GM12878 (cell line): ENCODE measurements around the gene ACYP1. TPM values are rescaled to one million over a fixed set of nuclear protein-coding genes. Genes with fewer than 3 reads are reported as not detected.

Experiments
- ATAC-seq: fragments of 200-7000 bp; cut with Tn5 transposase; 3 replicates; pipeline ENCODE4 v1.9.1; 2020; ENCODE audit warnings: mild to moderate bottlenecking, moderate library complexity
- BruUV-seq: library from RNA; stranded (reverse); fragments of 400-500 nt; replicated peaks from 2 replicates; lab custom pipeline; 2021; lab: Mats Ljungman, UMichigan
- CTCF ChIA-PET: fragments of 300-600 bp; sonication (Branson Sonifier 250); formaldehyde crosslinking; extraction: SDS; loops from one replicate; lab custom pipeline; 2021; ENCODE audit warnings: inconsistent platforms; lab: Yijun Ruan, JAX
- POLR2A ChIA-PET: fragments of 350-600 bp; formaldehyde crosslinking; extraction: SDS; loops from one replicate; lab custom pipeline; 2021; ENCODE audit warnings: inconsistent platforms; lab: Charles Lee
- RAD21 ChIA-PET: fragments of 300-600 bp; sonication (Branson Sonifier 250); formaldehyde crosslinking; loops from one replicate; lab custom pipeline; 2023; ENCODE audit warnings: antibody characterized with exemption; ENCODE audit not compliant: unreplicated experiment; lab: Charles Lee
- SMC1A ChIA-PET: fragments of 300-600 bp; sonication (Branson Sonifier 250); formaldehyde crosslinking; loops from one replicate; lab custom pipeline; 2023; ENCODE audit not compliant: unreplicated experiment, uncharacterized antibody; lab: Charles Lee
- DNase-seq: peaks from one replicate; pipeline ENCODE4 v3.0.0-alpha.2; 2011; ENCODE audit warnings: low read depth, low spot score
- FAIRE-seq: peaks from 3 replicates; lab custom pipeline; 2011; peaks lifted over from hg19 to GRCh38; lab: Jason Lieb, UNC
- H2AFZ ChIP-seq: 2 replicates; pipeline ENCODE4 v1.6.0; 2011; ENCODE audit warnings: low read depth, low read length, control low read depth; ENCODE audit not compliant: control insufficient read depth
- H3K27ac ChIP-seq: 2 replicates; pipeline ENCODE4 v1.5.1; 2011; ENCODE audit warnings: control low read depth; ENCODE audit not compliant: control insufficient read depth, insufficient read depth
- H3K27me3 ChIP-seq, 2 experiments: replicated peaks in 1 of 2; 2 replicates each; pipeline versions ENCODE4 v1.6.0 to v1.6.1; 2011; ENCODE audit warnings: low read length in 1 of 2; ENCODE audit not compliant: control insufficient read depth in 2 of 2, insufficient read depth in 2 of 2
- H3K36me3 ChIP-seq, 2 experiments: 2 replicates each; pipeline ENCODE4 v1.5.1; 2011; ENCODE audit warnings: low read length in 1 of 2; ENCODE audit not compliant: control insufficient read depth in 2 of 2, insufficient read depth in 2 of 2
- H3K4me1 ChIP-seq: 2 replicates; pipeline ENCODE4 v1.6.1; 2011; ENCODE audit warnings: mild to moderate bottlenecking, low read length, moderate library complexity, mixed read lengths; ENCODE audit not compliant: control insufficient read depth, insufficient read depth
- H3K4me2 ChIP-seq: 2 replicates; pipeline ENCODE4 v1.6.0; 2011; ENCODE audit warnings: control low read depth; ENCODE audit not compliant: control insufficient read depth, insufficient read depth
- H3K4me3 ChIP-seq: fragments of 200-600 bp; sonication (generic); 2 replicates; pipeline ENCODE4 v1.5.1; 2016
- H3K79me2 ChIP-seq: 2 replicates; pipeline ENCODE4 v1.6.0; 2011; ENCODE audit warnings: low read length; ENCODE audit not compliant: control insufficient read depth, insufficient read depth
- H3K9ac ChIP-seq: 2 replicates; pipeline ENCODE4 v1.8.0; 2011; ENCODE audit warnings: low read length, control low read depth, mixed read lengths; ENCODE audit not compliant: control insufficient read depth, insufficient read depth
- H3K9me3 ChIP-seq: replicated peaks from 3 replicates; pipeline ENCODE4 v1.5.1; 2011; ENCODE audit warnings: mild to moderate bottlenecking, low read length; ENCODE audit not compliant: control insufficient read depth, insufficient read depth
- H4K20me1 ChIP-seq: 2 replicates; pipeline ENCODE4 v1.6.0; 2011; ENCODE audit not compliant: control insufficient read depth, insufficient read depth
- ATF7 ChIP-seq: fragments of 450-650 bp; IDR thresholded peaks from 2 replicates; pipeline ENCODE4 v1.6.1; 2016; ENCODE audit warnings: low read depth, mild to moderate bottlenecking
- CHD2 ChIP-seq: IDR thresholded peaks from 2 replicates; pipeline ENCODE4 v1.6.1; 2011; ENCODE audit warnings: low read depth, low read length, improper control_type of control experiment, borderline replicate concordance
- CREM ChIP-seq: IDR thresholded peaks from 2 replicates; pipeline ENCODE4 v1.6.1; 2014; ENCODE audit warnings: antibody characterized with exemption, low read depth
- GATAD2B ChIP-seq: fragments of 450-650 bp; conservative IDR thresholded peaks from 2 replicates; pipeline ENCODE4 v1.6.1; 2017; ENCODE audit warnings: low read depth, mild to moderate bottlenecking, moderate library complexity
- RAD51 ChIP-seq: fragments of 450-650 bp; IDR thresholded peaks from 2 replicates; pipeline ENCODE4 v1.6.1; 2016; ENCODE audit warnings: moderate library complexity, mild to moderate bottlenecking, inconsistent platforms
- YBX1 ChIP-seq: fragments of 450-650 bp; IDR thresholded peaks from 2 replicates; pipeline ENCODE4 v1.6.1; 2016; ENCODE audit warnings: antibody characterized with exemption
- WGBS: methylation state at CpG from one replicate; pipeline ENCODE4 v1.1.6; 2016; ENCODE audit warnings: low lambda C conversion rate; ENCODE audit not compliant: insufficient replicate concordance, insufficient coverage; ENCODE audit errors: missing lambda C conversion rate; 5-methylcytosine and 5-hydroxymethylcytosine counted together
- in situ Hi-C: fragments of 300-500 bp; cut with MboI; formaldehyde crosslinking; loops from 9 replicates; pipeline ENCODE4 v1.14.3; 2018; ENCODE audit warnings: mixed read lengths
- intact Hi-C: fragments of 100-400 bp; cut with micrococcal nuclease; formaldehyde crosslinking; loops from one replicate; pipeline ENCODE4 v1.14.2; 2022; ENCODE audit not compliant: unreplicated experiment
- polyA plus RNA-seq, 11 experiments: library from polyadenylated mRNA; depleted of rRNA in 4 of 11; unstranded in 6 of 11; stranded (reverse) in 5 of 11; fragments of >200 nt; fragmentation: Nextera tagmentation in 4 of 11; fragmentation: Illumina TruSeq in 1 of 11; extraction: Ambion mirVana in 4 of 11; extraction: Trizol in 1 of 11; gene quantifications; 1 replicate in 1 of 11; 2 replicates in 10 of 11; pipeline versions ENCODE4 v1.2.1 to v1.2.3, GENCODE V29; 2011 to 2016; ENCODE audit warnings: inconsistent platforms in 2 of 11, missing spikeins in 2 of 11, low read depth in 1 of 11
- total RNA-seq, 4 experiments: library from RNA; depleted of rRNA in 3 of 4; stranded (reverse); fragments of >200 nt in 3 of 4; fragmentation: Illumina TruSeq in 1 of 4; extraction: Trizol in 1 of 4; gene quantifications; 2 replicates each; pipeline versions ENCODE4 v1.2.1 to v1.2.3, GENCODE V29; 2013 to 2021
- TF ChIP-seq, protein P1 (sequence below): fragments of 450-650 bp; formaldehyde crosslinking; IDR thresholded peaks from 2 replicates; pipeline ENCODE4 v1.4.0; 2020; ENCODE audit warnings: mild to moderate bottlenecking, moderate library complexity
- TF ChIP-seq, protein P2 (sequence below): fragments of 450-650 bp; IDR thresholded peaks from 2 replicates; pipeline ENCODE4 v1.6.1; 2017; ENCODE audit warnings: borderline replicate concordance
- TF ChIP-seq, protein P3 (sequence below): IDR thresholded peaks from 2 replicates; pipeline ENCODE4 v1.6.1; 2012; ENCODE audit warnings: mild to moderate bottlenecking, low read depth, low read length
- TF ChIP-seq, protein P4 (sequence below): IDR thresholded peaks from 2 replicates; pipeline ENCODE4 v1.6.1; 2012; ENCODE audit warnings: improper control_type of control experiment, low read depth, low read length; ENCODE audit not compliant: insufficient replicate concordance

The ACYP1 gene
- total and polyA plus RNA-seq, 10 of the 15 experiments (the other 5 are each of a cell fraction or from before 2014, with no cell fraction given): 18.2 to 52.6 (median 43.5) TPM

DNA sequence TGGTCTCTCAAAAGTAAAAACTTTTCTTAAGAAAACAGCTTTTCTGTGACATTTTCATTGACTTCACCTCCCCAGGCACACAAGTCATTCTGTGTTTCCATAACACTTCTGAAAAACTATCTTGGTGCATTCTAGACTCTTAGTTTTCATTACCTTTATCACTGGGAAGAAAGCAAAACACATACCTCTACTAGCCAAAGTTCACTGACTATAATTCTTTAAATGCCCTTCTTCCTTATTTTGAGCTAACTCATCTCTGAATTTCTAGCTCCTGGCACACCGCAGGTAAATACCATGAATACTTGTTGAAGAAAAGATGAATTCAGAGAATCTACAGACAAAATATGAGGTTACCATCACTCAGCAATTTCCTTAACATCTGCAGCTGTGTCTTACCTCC is 33.7 kb downstream of the ACYP1 start:
- no peak for FAIRE-seq
- intact Hi-C loops: no loop called here
- CTCF ChIA-PET: interaction anchor here (0.8 kb wide), 1 partner anchor 89 kb away, joined by 3 read pairs; no protein-coding TSS in a partner anchor
- TF ChIP-seq CREM: no peak
- TF ChIP-seq CHD2: no peak
- TF ChIP-seq YBX1: no peak
- TF ChIP-seq, protein P1, sequence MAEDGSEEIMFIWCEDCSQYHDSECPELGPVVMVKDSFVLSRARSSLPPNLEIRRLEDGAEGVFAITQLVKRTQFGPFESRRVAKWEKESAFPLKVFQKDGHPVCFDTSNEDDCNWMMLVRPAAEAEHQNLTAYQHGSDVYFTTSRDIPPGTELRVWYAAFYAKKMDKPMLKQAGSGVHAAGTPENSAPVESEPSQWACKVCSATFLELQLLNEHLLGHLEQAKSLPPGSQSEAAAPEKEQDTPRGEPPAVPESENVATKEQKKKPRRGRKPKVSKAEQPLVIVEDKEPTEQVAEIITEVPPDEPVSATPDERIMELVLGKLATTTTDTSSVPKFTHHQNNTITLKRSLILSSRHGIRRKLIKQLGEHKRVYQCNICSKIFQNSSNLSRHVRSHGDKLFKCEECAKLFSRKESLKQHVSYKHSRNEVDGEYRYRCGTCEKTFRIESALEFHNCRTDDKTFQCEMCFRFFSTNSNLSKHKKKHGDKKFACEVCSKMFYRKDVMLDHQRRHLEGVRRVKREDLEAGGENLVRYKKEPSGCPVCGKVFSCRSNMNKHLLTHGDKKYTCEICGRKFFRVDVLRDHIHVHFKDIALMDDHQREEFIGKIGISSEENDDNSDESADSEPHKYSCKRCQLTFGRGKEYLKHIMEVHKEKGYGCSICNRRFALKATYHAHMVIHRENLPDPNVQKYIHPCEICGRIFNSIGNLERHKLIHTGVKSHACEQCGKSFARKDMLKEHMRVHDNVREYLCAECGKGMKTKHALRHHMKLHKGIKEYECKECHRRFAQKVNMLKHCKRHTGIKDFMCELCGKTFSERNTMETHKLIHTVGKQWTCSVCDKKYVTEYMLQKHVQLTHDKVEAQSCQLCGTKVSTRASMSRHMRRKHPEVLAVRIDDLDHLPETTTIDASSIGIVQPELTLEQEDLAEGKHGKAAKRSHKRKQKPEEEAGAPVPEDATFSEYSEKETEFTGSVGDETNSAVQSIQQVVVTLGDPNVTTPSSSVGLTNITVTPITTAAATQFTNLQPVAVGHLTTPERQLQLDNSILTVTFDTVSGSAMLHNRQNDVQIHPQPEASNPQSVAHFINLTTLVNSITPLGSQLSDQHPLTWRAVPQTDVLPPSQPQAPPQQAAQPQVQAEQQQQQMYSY (CRISPR knock-in tag): no peak
- TF ChIP-seq, protein P2, sequence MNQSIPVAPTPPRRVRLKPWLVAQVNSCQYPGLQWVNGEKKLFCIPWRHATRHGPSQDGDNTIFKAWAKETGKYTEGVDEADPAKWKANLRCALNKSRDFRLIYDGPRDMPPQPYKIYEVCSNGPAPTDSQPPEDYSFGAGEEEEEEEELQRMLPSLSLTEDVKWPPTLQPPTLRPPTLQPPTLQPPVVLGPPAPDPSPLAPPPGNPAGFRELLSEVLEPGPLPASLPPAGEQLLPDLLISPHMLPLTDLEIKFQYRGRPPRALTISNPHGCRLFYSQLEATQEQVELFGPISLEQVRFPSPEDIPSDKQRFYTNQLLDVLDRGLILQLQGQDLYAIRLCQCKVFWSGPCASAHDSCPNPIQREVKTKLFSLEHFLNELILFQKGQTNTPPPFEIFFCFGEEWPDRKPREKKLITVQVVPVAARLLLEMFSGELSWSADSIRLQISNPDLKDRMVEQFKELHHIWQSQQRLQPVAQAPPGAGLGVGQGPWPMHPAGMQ: no peak
- TF ChIP-seq, protein P3, sequence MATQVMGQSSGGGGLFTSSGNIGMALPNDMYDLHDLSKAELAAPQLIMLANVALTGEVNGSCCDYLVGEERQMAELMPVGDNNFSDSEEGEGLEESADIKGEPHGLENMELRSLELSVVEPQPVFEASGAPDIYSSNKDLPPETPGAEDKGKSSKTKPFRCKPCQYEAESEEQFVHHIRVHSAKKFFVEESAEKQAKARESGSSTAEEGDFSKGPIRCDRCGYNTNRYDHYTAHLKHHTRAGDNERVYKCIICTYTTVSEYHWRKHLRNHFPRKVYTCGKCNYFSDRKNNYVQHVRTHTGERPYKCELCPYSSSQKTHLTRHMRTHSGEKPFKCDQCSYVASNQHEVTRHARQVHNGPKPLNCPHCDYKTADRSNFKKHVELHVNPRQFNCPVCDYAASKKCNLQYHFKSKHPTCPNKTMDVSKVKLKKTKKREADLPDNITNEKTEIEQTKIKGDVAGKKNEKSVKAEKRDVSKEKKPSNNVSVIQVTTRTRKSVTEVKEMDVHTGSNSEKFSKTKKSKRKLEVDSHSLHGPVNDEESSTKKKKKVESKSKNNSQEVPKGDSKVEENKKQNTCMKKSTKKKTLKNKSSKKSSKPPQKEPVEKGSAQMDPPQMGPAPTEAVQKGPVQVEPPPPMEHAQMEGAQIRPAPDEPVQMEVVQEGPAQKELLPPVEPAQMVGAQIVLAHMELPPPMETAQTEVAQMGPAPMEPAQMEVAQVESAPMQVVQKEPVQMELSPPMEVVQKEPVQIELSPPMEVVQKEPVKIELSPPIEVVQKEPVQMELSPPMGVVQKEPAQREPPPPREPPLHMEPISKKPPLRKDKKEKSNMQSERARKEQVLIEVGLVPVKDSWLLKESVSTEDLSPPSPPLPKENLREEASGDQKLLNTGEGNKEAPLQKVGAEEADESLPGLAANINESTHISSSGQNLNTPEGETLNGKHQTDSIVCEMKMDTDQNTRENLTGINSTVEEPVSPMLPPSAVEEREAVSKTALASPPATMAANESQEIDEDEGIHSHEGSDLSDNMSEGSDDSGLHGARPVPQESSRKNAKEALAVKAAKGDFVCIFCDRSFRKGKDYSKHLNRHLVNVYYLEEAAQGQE: no peak
- TF ChIP-seq RAD51: no peak
- TF ChIP-seq GATAD2B: no peak
- no peak for TF ChIP-seq ATF7
- TF ChIP-seq, protein P4, sequence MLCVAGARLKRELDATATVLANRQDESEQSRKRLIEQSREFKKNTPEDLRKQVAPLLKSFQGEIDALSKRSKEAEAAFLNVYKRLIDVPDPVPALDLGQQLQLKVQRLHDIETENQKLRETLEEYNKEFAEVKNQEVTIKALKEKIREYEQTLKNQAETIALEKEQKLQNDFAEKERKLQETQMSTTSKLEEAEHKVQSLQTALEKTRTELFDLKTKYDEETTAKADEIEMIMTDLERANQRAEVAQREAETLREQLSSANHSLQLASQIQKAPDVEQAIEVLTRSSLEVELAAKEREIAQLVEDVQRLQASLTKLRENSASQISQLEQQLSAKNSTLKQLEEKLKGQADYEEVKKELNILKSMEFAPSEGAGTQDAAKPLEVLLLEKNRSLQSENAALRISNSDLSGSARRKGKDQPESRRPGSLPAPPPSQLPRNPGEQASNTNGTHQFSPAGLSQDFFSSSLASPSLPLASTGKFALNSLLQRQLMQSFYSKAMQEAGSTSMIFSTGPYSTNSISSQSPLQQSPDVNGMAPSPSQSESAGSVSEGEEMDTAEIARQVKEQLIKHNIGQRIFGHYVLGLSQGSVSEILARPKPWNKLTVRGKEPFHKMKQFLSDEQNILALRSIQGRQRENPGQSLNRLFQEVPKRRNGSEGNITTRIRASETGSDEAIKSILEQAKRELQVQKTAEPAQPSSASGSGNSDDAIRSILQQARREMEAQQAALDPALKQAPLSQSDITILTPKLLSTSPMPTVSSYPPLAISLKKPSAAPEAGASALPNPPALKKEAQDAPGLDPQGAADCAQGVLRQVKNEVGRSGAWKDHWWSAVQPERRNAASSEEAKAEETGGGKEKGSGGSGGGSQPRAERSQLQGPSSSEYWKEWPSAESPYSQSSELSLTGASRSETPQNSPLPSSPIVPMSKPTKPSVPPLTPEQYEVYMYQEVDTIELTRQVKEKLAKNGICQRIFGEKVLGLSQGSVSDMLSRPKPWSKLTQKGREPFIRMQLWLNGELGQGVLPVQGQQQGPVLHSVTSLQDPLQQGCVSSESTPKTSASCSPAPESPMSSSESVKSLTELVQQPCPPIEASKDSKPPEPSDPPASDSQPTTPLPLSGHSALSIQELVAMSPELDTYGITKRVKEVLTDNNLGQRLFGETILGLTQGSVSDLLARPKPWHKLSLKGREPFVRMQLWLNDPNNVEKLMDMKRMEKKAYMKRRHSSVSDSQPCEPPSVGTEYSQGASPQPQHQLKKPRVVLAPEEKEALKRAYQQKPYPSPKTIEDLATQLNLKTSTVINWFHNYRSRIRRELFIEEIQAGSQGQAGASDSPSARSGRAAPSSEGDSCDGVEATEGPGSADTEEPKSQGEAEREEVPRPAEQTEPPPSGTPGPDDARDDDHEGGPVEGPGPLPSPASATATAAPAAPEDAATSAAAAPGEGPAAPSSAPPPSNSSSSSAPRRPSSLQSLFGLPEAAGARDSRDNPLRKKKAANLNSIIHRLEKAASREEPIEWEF: no peak

More for the DNA sequence above, 33.7 kb downstream of the ACYP1 start:
- POLR2A ChIA-PET: interaction anchor here (0.5 to 0.6 kb wide), 2 partner anchors 9 to 690 kb away, joined by 3 read pairs; no protein-coding TSS in a partner anchor
- Histone ChIP-seq H3K9me3 (no peaks in the 10 kb centered on the region), H2AFZ (no peak overlapping the region), H4K20me1 (no peaks in the 10 kb centered on the region), H3K9ac (no peak overlapping the region), H3K79me2 (no peaks in the 10 kb centered on the region), H3K36me3 (peaks cover under 1 to 9% of the 10 kb centered on the region in 2 experiments), H3K4me2 (no peak overlapping the region), H3K4me1 (no peaks in the 10 kb centered on the region), H3K27me3 (no peaks in the 10 kb centered on the region), H3K27ac (no peak overlapping the region), H3K4me3 (no peak overlapping the region)
- no peak for ATAC-seq
- no TSS peak for BruUV-seq
- SMC1A ChIA-PET: no interaction called here
- RAD21 ChIA-PET: interaction anchor here (1.0 kb wide), 1 partner anchor 58 kb away, joined by 3 read pairs; no protein-coding TSS in a partner anchor
- no peak for DNase-seq
- in situ Hi-C loops: no loop called here
- 0% methylated on average over 1 of the region's 1 CpG for WGBS
